ENCODE measurements around the gene PCK2.

- TF ChIP-seq CTCF (IDR thresholded peaks at IDR 0.05; ENCODE audit: poor library complexity) (no peak), EZH2 (IDR thresholded peaks at IDR 0.05; ENCODE audit: borderline replicate concordance) (no peak), EZH2phosphoT487 (IDR thresholded peaks at IDR 0.05; ENCODE audit: low read depth, severe bottlenecking, unreplicated experiment) (no peak)
These were observed 39.5 kb upstream of the PCK2 start for GRCh38 chr14:24054646-24055045.
